ENCODE measurements around the gene CAMTA2.
A peak's percentile ranks its signal among the peaks of the same experiment; 100 is the strongest.
"Not testable (repeated sequence)": the region's sequence is repeated elsewhere in the genome, so short reads cannot be mapped to it uniquely, and the experiment has no call there.

The CAMTA2 gene, protein sequence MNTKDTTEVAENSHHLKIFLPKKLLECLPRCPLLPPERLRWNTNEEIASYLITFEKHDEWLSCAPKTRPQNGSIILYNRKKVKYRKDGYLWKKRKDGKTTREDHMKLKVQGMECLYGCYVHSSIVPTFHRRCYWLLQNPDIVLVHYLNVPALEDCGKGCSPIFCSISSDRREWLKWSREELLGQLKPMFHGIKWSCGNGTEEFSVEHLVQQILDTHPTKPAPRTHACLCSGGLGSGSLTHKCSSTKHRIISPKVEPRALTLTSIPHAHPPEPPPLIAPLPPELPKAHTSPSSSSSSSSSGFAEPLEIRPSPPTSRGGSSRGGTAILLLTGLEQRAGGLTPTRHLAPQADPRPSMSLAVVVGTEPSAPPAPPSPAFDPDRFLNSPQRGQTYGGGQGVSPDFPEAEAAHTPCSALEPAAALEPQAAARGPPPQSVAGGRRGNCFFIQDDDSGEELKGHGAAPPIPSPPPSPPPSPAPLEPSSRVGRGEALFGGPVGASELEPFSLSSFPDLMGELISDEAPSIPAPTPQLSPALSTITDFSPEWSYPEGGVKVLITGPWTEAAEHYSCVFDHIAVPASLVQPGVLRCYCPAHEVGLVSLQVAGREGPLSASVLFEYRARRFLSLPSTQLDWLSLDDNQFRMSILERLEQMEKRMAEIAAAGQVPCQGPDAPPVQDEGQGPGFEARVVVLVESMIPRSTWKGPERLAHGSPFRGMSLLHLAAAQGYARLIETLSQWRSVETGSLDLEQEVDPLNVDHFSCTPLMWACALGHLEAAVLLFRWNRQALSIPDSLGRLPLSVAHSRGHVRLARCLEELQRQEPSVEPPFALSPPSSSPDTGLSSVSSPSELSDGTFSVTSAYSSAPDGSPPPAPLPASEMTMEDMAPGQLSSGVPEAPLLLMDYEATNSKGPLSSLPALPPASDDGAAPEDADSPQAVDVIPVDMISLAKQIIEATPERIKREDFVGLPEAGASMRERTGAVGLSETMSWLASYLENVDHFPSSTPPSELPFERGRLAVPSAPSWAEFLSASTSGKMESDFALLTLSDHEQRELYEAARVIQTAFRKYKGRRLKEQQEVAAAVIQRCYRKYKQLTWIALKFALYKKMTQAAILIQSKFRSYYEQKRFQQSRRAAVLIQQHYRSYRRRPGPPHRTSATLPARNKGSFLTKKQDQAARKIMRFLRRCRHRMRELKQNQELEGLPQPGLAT

DNA sequence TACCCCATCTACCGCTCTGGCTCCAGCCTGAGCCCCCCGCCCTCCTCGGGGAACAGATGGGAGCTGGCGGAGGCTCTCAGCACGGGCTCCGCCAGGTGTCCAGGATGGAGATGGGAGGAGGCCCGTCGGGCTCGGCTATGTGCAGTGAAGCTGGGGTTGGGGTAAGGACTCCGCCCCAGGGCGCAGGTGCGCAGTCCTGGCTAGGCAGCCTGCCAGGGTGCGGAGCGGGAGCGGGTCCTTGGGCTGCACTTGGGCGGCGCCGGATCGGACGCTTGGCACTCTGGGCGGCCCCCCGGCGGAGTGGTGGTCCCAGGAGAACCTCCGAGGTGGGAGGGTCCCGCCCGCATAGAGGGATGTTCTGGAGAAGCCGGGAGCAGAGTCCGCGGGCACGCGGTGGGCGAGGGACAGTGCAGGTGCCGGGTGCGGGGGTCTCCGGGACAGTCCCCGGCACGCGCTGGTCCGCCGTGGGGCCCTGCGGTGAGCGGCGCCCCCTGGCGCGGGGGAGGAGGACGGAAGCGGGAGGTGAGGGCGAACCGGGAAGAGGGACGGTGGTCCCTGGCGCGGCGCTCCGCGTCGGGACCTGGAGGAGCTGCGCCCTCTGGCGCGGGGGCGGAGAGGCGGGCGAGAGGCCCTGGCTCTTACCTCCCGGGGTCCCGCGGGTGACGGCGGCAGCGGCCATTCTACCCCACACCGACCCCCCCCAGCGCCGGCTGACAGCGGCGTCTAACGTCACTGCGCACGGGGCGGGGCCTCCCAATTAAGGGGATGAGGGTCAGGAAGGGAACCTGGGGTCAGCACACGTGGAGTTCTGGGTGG is at the start of gene CAMTA2:
Gene CAMTA2 (minus strand): TSS at position 725 of the 816 bp plus-strand sequence. CDS start 1,453 bp downstream, outside the sequence.
- peak; percentile 78 for DNase-seq (ENCODE audit: low spot score)

DNA sequence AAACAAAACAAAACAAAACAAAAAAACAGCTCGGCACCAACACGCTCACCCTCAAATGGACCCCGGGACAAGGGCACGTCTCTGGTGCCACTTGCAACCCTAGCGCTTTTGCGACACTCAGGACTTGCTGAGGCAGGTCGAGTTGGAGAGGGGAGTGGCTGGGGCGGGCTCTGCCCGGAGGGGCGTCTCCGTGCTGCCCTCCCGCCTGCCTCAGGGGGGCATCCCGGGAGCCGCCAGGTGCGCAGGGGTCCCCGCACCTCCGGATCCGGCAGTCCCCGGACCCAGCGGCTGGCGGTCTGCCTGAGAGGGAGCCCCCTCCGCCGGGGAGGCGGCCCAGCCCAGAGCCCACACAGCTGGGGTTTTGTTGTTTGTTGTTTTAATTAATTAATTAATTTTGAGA is 47.8 kb upstream of the CAMTA2 start, which contains the start of gene SLC52A1:
Gene SLC52A1 (minus strand): TSS at position 112 of the 400 bp plus-strand sequence. CDS start 820 bp downstream, outside the sequence.
- DNase-seq (ENCODE audit: low spot score), result peak; percentile 24

DNA sequence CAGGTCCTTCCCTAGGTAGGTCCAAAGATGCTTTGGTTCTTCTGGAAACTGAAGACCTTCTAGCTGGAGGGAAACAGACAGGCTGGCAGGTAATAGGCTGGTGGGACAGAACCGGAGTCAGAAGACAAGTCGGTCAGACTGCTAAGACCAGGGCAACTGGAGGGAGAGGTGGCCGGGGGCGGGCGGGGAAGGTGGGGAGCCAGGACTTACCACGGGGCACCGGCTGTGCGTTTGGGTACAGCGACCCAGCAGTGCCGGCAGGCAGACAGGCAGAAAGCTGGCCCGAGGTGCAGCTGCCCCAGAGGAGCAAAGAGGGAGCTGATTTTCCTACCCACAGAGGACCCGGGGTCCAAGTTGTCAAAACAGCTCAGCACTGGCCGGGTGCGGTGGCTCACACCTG is 47.2 kb upstream of the CAMTA2 start:
- no peak for DNase-seq (ENCODE audit: low spot score)

- no peak for DNase-seq (ENCODE audit: low spot score)
Measured at GRCh38 chr17:5034063-5034462, 46.6 kb upstream of the CAMTA2 start.

DNA sequence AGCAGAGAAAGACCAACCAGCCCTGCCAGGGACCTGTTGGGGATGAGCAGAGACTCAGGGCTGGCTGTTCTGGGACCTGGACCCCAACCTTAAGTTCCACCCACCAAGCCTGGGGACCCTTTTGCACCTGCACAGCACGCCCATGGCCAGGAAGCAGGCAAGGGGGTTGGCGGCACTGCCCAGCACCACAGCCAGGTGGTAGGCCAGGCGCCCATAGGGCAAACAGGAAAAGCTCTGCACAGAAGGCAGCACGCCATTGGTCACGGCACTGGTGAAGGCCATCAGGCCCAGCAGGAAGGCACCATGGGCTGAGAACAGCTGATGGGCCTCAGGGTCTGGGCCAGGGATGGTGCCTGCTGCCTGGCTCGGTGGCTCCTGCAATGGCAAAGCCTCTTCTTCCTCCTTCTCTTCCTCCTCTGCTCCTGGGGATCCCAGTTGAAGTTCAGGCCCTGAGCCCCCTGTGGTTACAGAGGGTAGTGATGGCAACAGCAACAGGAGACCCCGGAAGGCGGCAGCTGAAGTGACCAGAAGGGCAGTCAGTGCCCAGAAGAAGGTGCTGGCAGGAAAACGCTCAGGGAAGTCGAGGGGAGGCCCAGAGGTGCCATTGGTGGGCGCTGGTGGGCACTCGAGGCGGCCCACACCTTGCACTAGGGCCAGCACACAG is 46.0 kb upstream of the CAMTA2 start:
- DNase-seq (ENCODE audit: low spot score), result no peak

DNA sequence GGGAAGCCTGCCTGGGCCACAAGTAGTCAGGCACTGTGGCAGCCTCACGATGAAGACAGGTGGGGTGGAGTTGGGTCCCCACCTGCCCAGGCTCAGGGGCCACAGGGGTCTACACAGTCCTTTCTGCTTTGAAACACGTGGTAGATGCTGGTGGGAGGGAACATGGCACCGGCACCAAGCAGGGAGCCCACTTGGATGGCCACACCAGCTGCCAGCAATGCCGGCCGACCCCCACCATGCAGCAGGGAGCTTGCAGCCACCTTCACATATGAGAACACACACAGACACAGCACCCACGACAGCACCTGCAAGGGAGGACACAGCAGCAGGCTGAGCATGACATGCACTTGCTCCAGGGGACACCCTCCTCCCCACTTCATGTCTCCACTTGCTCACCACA is 45.4 kb upstream of the CAMTA2 start:
- DNase-seq (ENCODE audit: low spot score), result no peak

- peak; percentile 77 for DNase-seq (ENCODE audit: low spot score)
Measured at GRCh38 chr17:5031365-5032082, 44.0 kb upstream of the CAMTA2 start.

DNA sequence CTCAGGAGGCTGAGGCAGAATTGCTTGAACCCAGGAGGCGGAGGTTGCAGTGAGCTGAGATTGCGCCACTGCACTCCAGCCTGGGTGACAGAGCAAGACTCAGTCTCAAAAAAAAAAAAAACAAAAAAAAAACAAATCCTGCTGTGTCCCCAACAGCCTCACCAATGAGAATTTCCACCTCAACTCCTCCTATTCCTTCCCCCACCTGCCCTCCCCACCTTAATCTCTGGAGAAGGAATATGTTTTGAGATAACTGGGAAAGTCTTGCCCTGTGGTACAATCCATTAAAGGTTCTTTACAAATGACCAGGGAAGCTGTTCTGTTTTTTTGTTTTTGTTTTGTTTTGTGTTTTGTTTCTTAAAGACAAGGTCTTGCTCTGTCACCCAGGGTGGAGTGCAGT is 42.7 kb upstream of the CAMTA2 start:
- not testable (repeated sequence) for DNase-seq (ENCODE audit: low spot score)

DNA sequence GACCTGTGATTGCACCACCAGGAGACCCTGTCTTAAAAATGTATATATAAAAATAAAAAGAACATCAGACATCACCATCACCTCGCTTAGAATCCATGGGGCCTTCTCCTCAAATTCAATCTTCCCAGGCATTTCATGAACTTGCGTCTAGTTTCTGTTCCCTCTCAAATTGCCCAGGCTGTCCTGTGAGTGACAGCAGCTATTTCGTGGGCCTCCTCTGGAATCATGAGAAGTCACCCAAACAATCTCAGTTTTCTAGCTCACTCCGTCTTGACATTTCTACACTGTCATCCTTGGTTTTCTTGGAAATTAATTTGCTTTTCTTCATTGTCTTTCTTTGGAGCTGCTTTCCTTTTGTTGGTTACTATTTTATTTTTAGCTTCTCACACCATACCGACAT is 40.4 kb upstream of the CAMTA2 start:
- no peak for DNase-seq (ENCODE audit: low spot score)

GRCh38 chr17:5027299-5027698 is 39.8 kb upstream of the CAMTA2 start:
- DNase-seq (ENCODE audit: low spot score), result no peak

- DNase-seq (ENCODE audit: low spot score), result no peak
Measured at GRCh38 chr17:5024604-5025003, 37.1 kb upstream of the CAMTA2 start.

- no peak for DNase-seq (ENCODE audit: low spot score)
Measured at GRCh38 chr17:5023588-5024147, 36.2 kb upstream of the CAMTA2 start.

GRCh38 chr17:5022171-5022711 is 34.8 kb upstream of the CAMTA2 start:
- no peak for DNase-seq (ENCODE audit: low spot score)

DNA sequence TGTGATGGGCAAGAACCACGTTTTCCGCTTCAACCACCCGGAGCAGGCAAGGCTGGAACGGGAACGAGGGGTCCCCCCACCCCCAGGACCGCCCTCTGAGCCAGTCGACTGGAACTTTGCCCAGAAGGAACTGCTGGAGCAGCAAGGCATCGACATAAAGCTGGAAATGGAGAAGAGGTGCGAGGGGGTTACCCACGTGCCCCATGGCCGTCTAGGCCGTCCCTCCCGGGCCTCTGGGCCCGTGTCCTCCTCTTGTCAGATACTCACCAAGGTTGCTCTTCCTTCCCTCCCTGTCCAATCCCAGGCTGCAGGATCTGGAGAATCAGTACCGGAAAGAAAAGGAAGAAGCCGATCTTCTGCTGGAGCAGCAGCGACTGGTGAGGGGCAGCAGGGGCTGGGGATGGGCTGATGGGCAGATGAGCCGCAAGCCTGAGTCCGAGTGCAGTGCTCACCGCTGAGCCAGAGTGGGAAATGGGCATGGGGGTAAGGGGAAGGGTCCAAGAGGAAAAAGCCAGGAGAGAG is 33.1 kb upstream of the CAMTA2 start:
- no peak for DNase-seq (ENCODE audit: low spot score)

- no peak for DNase-seq (ENCODE audit: low spot score)
Measured at GRCh38 chr17:5019475-5019956, 32.0 kb upstream of the CAMTA2 start.

DNA sequence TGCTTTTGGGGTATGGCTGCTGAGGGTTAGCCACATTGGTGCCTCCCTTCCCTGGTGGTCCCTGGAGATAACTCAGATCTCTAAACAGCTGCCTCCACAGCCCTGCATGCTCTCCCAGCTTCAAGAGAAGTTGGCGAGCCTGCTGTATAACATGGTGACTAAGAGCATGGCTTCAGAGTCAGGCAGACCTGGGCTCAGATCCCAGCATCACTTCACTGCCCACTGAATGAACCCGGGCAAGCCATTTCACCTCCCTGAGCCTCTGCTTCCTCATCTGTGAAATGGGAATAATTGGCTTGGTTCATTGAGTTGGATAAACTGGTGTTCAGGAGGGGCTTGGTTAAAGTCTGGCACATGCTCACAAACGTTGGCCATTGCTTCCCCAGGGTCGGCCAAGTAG is 26.9 kb upstream of the CAMTA2 start:
- DNase-seq (ENCODE audit: low spot score), result no peak

GRCh38 chr17:5011928-5012327 is 24.5 kb upstream of the CAMTA2 start:
- no peak for DNase-seq (ENCODE audit: low spot score)

- no peak for DNase-seq (ENCODE audit: low spot score)
Measured at GRCh38 chr17:5003214-5003867, 15.9 kb upstream of the CAMTA2 start.
